HL-60 (cell line): ENCODE data around the gene LZIC.

Experiments used
- DNase-seq, 2 experiments: peaks; one replicate each; pipeline ENCODE4 v3.0.0-alpha.2; 2010 to 2020; ENCODE audit warnings: low read depth in 1 of 2, low spot score in 1 of 2
- H3K27ac ChIP-seq: fragments of 250-450 bp; sonication (Bioruptor Pico); replicated peaks from 2 replicates; pipeline ENCODE4 v1.5.1; 2020; ENCODE audit warnings: mild to moderate bottlenecking, moderate library complexity
- H3K27me3 ChIP-seq: fragments of 250-450 bp; sonication (Bioruptor Pico); 2 replicates; pipeline ENCODE4 v1.5.1; 2021; ENCODE audit warnings: mild to moderate bottlenecking, moderate library complexity; ENCODE audit not compliant: insufficient read depth, poor library complexity, severe bottlenecking
- H3K4me3 ChIP-seq: replicated peaks from 2 replicates; pipeline ENCODE4 v1.5.1; 2011; ENCODE audit warnings: mild to moderate bottlenecking, control low read depth, low read length; ENCODE audit not compliant: insufficient read depth
- GABPA ChIP-seq: IDR thresholded peaks from 2 replicates; pipeline ENCODE4 v1.6.1; 2012; ENCODE audit warnings: low read depth
- POLR2AphosphoS5 ChIP-seq: IDR thresholded peaks from 2 replicates; pipeline ENCODE4 v1.6.1; 2012; ENCODE audit warnings: low read depth
- REST ChIP-seq: IDR thresholded peaks from 2 replicates; pipeline ENCODE4 v1.6.1; 2012; ENCODE audit warnings: low read depth; ENCODE audit not compliant: insufficient replicate concordance
- SPI1 ChIP-seq: IDR thresholded peaks from 2 replicates; pipeline ENCODE4 v1.6.1; 2012; ENCODE audit warnings: low read depth, mild to moderate bottlenecking, borderline replicate concordance
- TF ChIP-seq, protein P1 (sequence below): IDR thresholded peaks from one replicate; pipeline ENCODE4 v1.5.1; 2011; ENCODE audit warnings: low read length, control low read depth, inconsistent platforms; ENCODE audit not compliant: insufficient read depth

The LZIC gene

DNA sequence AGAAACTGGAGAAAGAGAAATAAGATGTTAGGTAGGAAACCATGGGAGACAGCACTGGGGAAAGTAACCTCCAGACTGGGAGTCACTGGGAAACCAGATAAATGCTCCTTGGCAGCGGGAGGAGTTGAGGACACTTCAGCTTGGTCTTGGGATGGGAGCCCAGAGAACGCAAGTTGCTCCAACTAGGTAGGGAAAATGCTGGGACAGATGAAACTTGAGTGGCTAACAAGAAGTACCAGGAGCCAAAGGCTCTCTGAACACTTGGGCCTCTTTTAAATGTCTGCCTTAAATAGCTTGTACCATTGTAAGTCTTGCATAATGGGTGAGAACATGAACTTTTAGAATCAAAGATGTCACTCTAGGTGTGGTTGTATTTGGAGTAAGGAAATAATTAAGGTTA lies 3.1 kb upstream of the LZIC start:
- Histone ChIP-seq H3K4me3 (no peak overlapping the region), H3K27ac (no peak overlapping the region), H3K27me3 (no peaks in the 10 kb centered on the region)
- TF ChIP-seq REST, result no peak
- no peak for TF ChIP-seq POLR2AphosphoS5
- TF ChIP-seq GABPA, result no peak
- no peak for TF ChIP-seq SPI1
- TF ChIP-seq, protein P1, sequence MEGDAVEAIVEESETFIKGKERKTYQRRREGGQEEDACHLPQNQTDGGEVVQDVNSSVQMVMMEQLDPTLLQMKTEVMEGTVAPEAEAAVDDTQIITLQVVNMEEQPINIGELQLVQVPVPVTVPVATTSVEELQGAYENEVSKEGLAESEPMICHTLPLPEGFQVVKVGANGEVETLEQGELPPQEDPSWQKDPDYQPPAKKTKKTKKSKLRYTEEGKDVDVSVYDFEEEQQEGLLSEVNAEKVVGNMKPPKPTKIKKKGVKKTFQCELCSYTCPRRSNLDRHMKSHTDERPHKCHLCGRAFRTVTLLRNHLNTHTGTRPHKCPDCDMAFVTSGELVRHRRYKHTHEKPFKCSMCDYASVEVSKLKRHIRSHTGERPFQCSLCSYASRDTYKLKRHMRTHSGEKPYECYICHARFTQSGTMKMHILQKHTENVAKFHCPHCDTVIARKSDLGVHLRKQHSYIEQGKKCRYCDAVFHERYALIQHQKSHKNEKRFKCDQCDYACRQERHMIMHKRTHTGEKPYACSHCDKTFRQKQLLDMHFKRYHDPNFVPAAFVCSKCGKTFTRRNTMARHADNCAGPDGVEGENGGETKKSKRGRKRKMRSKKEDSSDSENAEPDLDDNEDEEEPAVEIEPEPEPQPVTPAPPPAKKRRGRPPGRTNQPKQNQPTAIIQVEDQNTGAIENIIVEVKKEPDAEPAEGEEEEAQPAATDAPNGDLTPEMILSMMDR, result no peak
- no peak for DNase-seq

DNA sequence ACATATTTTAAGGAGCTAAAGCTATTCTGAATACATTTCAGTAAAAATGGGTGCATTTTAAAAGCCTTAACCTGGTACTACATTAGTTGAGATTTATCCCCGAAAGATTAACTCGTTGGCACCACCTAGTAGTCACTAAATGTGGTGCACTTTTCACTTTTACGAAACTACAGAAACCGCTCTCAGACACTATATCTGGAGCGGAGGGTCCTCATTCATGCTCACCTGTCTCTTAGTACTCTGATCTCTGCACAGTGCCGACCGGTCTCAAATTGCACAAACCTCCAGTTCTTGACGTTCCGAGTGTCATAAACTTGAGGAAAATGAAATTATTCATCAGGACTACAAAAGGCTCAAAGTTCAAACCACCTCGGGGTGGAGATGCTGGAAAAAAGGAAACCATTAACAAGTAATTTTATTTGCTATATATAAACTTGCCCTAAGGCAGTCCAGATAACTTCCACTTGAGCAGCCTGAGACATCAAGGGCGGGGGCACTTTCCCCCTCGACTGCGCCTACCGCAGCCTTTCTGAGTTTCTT lies 722 bp downstream of the LZIC start:
- Histone ChIP-seq H3K27ac (peak overlapping the region; percentile 80), H3K4me3 (peak overlapping the region; percentile 77), H3K27me3 (no peaks in the 10 kb centered on the region)
- DNase-seq, result peak; percentile 25 to 44
- TF ChIP-seq, protein P1, result peak; percentile 40
- no peak for TF ChIP-seq REST

GRCh38 chr1:9929431-9930385 lies 13.5 kb downstream of the LZIC start:
- Histone ChIP-seq H3K27ac (no peak overlapping the region), H3K4me3 (no peak overlapping the region), H3K27me3 (no peaks in the 10 kb centered on the region)
- no peak for TF ChIP-seq GABPA
- no peak for TF ChIP-seq POLR2AphosphoS5
- TF ChIP-seq REST, result no peak
- no peak for TF ChIP-seq SPI1
- TF ChIP-seq, protein P1, result no peak
- DNase-seq, result no peak
